ENCODE data around the gene ROR1.

The ROR1 gene

GRCh38 chr1:63743781-63744180 is 30.0 kb upstream of the ROR1 start:
- CTCF ChIA-PET = no interaction called here
- no peak for DNase-seq (ENCODE audit: low read depth, low spot score)
- no peak overlapping the region for H3K4me3 ChIP-seq (ENCODE audit: low read depth, low read length)
- TF ChIP-seq CTCF (IDR thresholded peaks at IDR 0.05; ENCODE audit: insufficient read depth, low read length, missing control alignments) = no peak
- POLR2A ChIA-PET = no interaction called here

GRCh38 chr1:63746129-63746864 is 27.5 kb upstream of the ROR1 start:
- ChIA-PET CTCF (interaction anchor here (0.8 to 2.0 kb wide), 3 partner anchors 13 to 72 kb away, joined by 3 to 5 read pairs (median 3); no protein-coding TSS in a partner anchor), POLR2A (no interaction called here)
- H3K4me3 ChIP-seq (ENCODE audit: low read depth, low read length) = no peak overlapping the region; the same call in none of the 2 replicates
- peak; percentile 90 for DNase-seq (ENCODE audit: low read depth, low spot score)
- TF ChIP-seq CTCF (IDR thresholded peaks at IDR 0.05; ENCODE audit: insufficient read depth, low read length, missing control alignments) = no peak

GRCh38 chr1:63747445-63747844 is 26.4 kb upstream of the ROR1 start:
- no peak for TF ChIP-seq CTCF (IDR thresholded peaks at IDR 0.05; ENCODE audit: insufficient read depth, low read length, missing control alignments)
- DNase-seq (ENCODE audit: low read depth, low spot score) = no peak
- ChIA-PET POLR2A (no interaction called here), CTCF (interaction anchor here (0.8 to 3.0 kb wide), 9 partner anchors 13 to 499 kb away, joined by 3 to 11 read pairs (median 3); no protein-coding TSS in a partner anchor)
- no peak overlapping the region for H3K4me3 ChIP-seq (ENCODE audit: low read depth, low read length)

DNA sequence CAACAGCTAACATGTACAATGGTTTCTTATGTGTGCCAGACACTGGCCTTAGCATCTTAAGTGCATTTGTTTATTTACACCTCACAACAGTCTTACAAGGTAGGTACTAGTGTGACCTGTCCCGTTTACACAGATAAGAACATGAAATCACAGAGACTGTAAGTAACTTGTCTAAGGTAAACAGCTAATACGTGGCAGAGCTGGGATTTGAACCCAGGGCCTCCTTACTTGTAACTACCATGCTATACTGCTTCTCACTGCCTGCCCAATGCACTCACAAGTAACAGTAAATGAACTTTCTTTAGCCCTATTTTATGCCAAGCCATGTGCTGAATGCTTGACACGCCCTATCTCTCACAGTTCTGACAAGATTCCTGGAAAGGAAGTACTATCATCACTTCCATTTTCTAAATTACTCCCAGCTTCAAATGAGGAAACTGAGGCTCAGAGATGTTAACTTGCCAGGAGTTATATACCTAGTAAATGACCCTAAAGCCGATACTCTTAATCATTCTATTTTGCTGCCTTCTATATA is 25.7 kb upstream of the ROR1 start:
- DNase-seq (ENCODE audit: low read depth, low spot score) = no peak
- no peak overlapping the region for H3K4me3 ChIP-seq (ENCODE audit: low read depth, low read length)
- POLR2A ChIA-PET = no interaction called here
- CTCF ChIA-PET = interaction anchor here (0.9 to 3.0 kb wide), 8 partner anchors 13 to 498 kb away, joined by 3 to 11 read pairs (median 4); no protein-coding TSS in a partner anchor
- no peak for TF ChIP-seq CTCF (IDR thresholded peaks at IDR 0.05; ENCODE audit: insufficient read depth, low read length, missing control alignments)

- no peak for DNase-seq (ENCODE audit: low read depth, low spot score)
- CTCF ChIA-PET = interaction anchor here (0.9 to 3.0 kb wide), 6 partner anchors 12 to 498 kb away, joined by 3 to 11 read pairs (median 4); no protein-coding TSS in a partner anchor
- TF ChIP-seq CTCF (IDR thresholded peaks at IDR 0.05; ENCODE audit: insufficient read depth, low read length, missing control alignments) = no peak
- no peak overlapping the region for H3K4me3 ChIP-seq (ENCODE audit: low read depth, low read length)
- POLR2A ChIA-PET = no interaction called here
Measured at GRCh38 chr1:63748641-63749040, 25.2 kb upstream of the ROR1 start.

DNA sequence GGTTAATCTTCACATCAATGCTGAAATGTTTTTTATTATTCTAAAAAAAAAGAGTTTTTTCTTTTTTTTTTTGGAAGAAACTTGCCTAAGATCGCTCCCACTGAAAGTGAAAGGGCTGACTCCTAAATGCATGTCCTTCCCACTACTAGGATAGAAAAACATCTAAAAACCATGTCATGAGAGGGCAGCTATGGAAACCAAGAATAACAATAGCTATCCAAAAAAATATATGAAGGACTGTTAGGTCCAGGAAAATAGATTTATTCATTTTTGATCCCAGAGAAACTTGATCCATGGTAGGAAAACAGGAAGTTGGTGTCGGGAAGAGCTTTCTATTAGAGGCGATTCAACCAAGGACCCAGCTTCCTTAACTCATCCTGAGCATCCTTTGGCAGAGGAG is 23.1 kb upstream of the ROR1 start:
- TF ChIP-seq CTCF (IDR thresholded peaks at IDR 0.05; ENCODE audit: insufficient read depth, low read length, missing control alignments) = no peak
- CTCF ChIA-PET = interaction anchor here (1.1 kb wide), 1 partner anchor 387 kb away, joined by 4 read pairs; no protein-coding TSS in a partner anchor
- H3K4me3 ChIP-seq (ENCODE audit: low read depth, low read length) = no peak overlapping the region
- DNase-seq (ENCODE audit: low read depth, low spot score) = no peak
- POLR2A ChIA-PET = no interaction called here

Data from AG04449 (cell line).